GM19438 (cell line): ENCODE data around the gene FAM168A.
"Not testable (repeated sequence)": the region's sequence is repeated elsewhere in the genome, so short reads cannot be mapped to it uniquely, and the experiment has no call there.

Experiments used
- ATAC-seq: cut with Tn5 transposase; IDR thresholded peaks from one replicate; pipeline ENCODE4 v1.9.1; 2021; ENCODE audit warnings: low read depth; ENCODE audit not compliant: unreplicated experiment

Gene FAM168A

GRCh38 chr11:73475549-73476095, 122.3 kb downstream of the FAM168A start:
- ATAC-seq: no peak

DNA sequence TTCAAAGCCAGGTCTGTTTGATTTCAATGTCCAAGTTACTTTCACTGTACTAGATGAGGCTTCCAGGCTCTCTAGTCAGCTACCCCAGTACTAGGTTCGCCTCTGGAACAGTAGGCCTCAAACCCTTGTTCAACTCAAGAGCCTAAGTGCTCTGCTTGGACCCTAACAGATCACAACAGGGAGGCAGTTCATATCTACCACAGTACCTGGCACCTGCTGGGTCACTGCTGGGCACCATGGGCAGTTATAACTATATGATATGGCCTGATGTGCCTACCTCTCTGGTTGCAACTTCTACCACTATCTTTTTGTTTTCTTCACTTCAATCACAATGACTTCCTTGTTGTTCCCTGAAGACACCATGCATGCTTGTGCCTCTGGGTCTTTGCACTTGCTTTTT, 124.7 kb downstream of the FAM168A start:
- ATAC-seq: no peak

DNA sequence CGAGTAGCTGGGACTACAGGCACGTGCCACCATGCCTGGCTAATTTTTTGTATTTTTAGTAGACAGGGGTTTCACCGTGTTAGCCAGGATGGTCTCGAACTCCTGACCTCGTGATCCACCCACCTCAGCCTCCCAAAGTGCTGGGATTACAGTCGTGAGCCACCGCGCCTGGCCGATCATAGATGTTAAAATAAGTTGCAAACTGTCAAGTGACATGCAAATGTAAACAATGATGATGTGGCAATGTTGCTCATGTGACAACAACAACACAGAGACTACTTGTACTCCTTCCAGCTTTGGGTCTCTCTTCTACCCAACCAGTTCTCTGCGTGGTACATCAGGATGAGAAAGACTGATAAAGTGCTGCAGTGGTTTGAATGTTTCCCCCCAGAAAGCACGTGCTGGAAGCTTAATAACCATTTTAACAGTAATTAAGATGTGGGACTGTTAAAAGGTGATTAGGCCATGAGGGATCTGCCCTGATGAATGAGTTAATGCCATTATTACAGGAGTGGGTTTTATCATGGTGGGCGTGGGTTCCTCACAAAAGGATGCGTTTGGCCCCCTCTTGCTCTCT, 127.8 kb downstream of the FAM168A start:
- not testable (repeated sequence) for ATAC-seq

GRCh38 chr11:73469401-73469800, 128.5 kb downstream of the FAM168A start:
- no peak for ATAC-seq

DNA sequence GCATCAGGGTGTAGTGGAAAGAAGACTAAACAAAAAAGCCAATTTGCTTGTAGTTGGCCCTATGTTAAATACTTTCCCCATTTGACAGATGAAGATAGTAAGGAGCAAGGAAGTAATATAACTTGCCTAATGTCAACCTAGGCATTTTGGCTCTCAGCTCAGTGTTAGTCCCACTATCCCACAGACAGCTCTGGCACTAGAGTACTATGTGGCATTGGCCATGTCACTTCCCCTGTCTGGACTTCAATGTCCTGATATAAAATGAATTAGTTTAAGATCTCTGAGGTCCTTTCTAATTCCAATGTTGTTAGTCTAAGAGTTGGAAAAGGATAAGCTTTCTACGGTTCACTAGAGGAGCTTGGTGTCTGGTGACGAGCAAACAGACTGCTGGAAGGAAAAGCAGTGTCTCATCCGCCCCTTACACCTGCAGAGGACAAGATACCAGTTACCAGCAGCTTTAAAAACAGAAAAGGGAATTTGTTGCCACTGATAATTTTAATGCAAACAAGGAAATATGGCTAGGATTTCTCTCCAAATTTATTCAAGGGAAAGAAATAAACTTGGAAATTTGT, 129.2 kb downstream of the FAM168A start:
- ATAC-seq: no peak

- no peak for ATAC-seq
These were observed 130.4 kb downstream of the FAM168A start for GRCh38 chr11:73467505-73467904.

DNA sequence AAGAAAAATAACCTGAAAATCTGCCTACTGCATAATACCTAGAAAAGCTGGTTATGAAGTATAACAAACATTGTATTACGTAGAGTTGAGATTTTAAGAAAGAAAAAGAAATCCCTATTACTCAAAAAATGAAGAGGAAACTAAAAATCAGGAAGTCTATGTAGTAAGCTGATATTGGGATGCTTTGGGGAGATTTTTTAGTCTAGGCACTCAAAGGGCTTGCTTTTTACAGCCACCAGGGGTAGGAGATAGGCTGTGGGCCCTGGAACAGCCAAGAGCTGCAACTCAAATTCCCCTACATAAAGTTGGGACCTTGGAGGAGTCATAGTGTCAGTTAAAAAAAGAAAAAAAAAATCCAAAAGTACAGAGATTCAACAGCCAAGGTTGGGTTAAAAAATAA, 131.3 kb downstream of the FAM168A start:
- no peak for ATAC-seq

- ATAC-seq: no peak
These were observed 132.0 kb downstream of the FAM168A start for GRCh38 chr11:73465871-73466270.

DNA sequence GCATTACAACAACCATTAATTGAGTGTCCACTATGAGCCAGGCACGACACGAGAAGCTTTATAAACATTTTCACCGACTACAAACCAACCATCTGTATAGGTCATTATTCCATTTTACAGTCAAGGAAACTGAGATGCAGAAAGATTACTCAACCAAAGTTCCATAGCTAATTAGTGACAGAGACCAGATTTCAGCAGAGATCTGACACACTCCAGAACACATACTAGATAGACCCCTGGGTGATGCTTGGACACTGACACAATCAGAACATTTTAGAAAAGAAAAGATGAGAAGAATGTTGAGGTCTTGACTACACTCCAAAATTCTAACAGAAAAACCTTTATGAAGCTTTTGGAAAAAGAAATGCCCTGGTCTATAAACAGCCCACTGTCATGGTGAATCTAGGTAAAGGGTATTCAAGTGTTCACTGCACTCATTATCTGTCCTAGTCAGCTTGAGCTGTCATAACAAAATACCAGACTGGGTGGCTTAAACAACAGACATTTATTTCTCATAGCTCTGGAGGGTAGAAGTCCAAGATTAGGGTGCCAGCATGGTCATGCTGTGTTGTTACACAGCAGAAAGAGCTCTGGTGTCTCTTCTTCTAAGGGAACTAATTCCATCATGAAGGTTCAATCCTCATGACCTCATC, 132.8 kb downstream of the FAM168A start:
- ATAC-seq: no peak

GRCh38 chr11:73464347-73464746, 133.6 kb downstream of the FAM168A start:
- ATAC-seq: no peak

DNA sequence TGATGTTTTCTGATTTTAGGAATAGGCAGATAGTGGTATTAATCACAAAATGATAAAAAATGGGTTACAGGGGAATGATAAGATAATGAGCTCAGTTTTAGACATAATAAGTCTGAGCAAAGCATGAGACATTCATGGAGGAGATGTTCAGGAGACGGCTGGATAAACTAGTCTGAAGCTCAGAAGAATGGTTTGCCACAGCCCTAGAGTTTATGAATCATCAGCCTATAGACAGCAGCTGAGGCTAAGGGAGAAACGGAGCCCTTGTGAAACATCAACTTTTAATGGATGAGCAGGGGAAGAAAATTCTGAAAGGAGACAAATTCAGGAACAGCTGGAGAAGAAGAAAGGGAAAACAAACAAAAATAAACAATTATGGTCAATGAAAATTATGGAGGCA, 134.6 kb downstream of the FAM168A start:
- no peak for ATAC-seq

DNA sequence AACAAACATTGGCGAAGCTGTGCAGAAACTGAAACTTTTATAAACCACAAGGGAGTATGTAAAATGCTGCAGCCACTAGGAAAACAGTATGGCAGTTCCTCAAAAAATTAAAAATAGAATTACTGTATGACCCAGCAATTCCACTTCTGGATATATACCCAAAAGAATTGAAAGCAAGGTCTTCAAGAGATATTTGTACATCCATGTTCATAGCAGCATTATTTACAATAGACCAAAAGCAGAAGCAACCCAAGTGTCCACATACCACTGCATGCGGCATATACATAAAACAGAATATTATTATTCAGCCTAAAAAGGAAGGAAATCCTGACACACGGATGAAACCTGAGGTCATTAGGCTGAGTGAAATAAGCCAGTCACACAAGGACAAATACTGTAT, 135.9 kb downstream of the FAM168A start:
- no peak for ATAC-seq

DNA sequence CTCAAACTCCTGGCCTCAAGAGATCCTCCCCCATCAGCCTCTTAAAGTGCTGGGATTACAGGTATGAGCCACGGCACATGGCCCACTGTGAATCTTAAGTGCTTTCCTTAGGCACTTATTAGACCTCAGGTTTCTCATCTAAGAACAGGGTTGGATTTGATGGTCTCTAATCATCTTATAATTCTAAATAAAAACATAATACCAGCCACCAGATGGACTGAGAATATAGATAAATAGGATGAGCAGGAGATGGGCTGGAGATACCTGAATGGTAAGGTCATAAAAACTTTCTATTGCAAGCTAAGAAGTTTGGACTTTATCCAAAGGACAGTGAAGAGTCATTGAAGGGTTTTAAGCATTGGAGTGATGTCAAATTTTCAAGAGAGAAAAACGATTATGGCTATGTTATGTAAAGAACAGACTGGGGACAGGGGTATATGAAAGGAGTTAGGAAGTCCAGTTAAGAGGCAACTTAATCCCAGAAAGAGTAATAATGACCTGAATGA, 136.5 kb downstream of the FAM168A start:
- no peak for ATAC-seq

GRCh38 chr11:73458201-73458600, 139.7 kb downstream of the FAM168A start:
- ATAC-seq: no peak

DNA sequence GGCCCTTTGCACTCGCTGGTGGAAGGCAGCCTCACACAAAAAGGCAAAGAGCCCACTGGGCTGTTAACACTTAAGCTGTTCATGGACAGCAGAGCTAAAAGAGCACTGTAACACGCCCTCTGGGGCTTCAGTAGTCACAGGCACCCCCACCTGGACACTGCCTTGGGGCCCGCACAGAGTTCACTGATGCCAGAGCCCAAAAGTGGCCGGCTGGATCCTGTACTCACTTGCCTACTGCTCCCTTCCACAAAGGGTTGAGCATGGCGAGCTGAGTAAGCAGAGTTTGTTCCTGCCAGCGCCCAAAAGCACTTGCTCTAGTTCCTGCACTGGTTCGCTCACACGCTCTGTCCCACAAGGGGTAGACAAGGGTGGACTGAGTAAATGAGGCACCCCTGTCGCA, 142.9 kb downstream of the FAM168A start:
- ATAC-seq: no peak

DNA sequence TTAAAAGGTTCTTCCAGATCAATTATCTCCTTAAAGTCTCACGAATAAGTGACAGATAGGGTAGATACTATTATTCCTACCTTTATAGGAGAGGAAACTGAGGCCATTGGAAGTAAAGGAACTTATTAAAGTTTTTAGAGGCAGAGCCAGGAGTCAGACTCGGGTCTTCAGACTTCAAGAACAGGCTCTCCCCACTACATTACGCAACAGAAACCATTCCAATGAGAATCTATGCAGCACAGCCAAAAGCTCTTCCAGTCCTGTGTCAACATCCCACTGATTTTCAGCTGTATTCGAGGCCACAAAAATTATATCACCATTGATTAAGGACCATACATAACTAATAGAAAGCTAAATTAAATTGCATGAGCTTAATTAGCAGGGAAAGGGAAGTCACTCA, 144.3 kb downstream of the FAM168A start:
- ATAC-seq: no peak

GRCh38 chr11:73452726-73453125, 145.2 kb downstream of the FAM168A start:
- ATAC-seq: no peak

GRCh38 chr11:73451896-73452295, 146.0 kb downstream of the FAM168A start:
- no peak for ATAC-seq

- no peak for ATAC-seq
These were observed 151.1 kb downstream of the FAM168A start for GRCh38 chr11:73446766-73447165.

DNA sequence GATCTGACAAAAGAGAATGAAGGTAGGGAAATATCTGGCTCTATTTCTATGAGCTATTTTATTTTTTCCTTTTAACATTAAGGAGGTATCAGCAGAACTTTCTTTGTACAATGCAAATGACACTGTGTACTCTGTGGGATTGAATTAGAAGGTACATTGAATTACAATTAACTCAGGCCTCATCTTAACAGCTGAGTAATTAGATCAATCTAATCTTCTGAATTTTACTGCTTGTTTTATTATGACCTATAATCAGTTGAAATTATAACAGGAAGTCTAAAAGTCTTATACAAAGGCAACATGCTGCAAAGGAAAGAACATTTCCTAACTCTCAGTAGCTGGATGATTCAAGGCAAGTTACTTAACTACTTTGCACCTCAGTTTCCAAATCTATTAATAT, 151.9 kb downstream of the FAM168A start:
- no peak for ATAC-seq

DNA sequence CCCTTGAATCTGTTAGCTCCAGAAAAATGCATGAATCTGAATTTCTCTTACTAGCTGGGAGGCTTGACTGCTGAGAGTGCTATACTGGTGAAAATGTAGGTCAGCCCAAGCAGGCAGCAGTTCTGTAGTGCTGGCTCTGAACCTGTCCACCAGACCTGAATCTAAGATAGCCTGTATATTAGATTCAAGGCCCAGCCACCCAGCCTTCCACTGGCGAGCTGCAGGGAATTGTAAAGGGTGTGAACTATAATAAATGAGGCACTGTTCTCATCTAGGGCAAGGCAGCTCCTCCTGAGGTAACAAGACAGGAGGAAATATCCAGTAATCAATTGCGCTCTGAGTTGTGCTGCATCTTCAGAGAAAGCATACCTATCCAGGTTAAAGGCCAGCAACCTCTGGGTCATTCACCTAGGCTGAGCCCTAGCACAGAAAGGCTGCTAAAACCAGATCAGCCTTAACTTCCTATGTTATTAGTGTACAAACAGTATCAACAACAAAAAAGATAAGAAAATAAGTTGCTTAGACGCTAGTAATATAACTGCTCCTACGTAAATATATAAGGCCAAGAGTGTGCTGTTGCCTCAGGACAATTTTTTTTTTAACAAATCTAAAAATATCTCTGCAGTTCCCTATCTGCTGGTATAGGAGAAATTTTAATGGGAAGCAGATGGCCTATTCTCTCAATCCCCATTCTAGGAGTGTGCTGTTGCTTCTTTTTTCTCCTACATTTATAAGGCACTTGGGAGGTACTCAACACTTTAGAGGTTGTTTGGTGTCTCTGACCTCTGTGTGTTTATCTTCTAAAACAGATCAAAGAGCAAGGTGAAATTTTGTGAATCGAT, 158.7 kb downstream of the FAM168A start:
- no peak for ATAC-seq
